ENCODE data around the gene JUP. TPM values are rescaled to one million over a fixed set of nuclear protein-coding genes. Genes with fewer than 3 reads are reported as not detected.

Gene JUP
- total and polyA plus RNA-seq, 2 of the 4 experiments (the other 2 are of a cell fraction), result 12.9 to 27.3 TPM

DNA sequence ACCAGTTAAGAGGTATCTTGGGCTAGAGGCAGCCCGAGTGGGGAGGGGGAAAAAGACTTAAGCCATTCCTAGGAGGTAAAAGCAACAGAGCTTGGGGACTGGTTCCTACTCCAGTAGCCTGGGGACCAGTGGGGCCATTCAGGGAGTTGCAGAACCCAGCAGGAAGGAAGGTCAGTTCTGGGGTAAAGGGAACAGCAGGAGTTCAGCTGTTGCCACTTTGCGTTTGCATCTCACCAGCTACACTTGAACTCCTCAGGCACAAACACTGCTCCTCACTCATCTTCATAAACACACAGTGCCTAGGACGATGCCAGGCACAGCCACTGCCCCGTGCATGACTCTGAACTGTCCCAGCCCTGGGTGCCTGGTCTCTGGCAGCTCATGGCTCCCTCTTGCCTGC is 56.0 kb downstream of the JUP start:
- no peak overlapping the region for H3K4me2 ChIP-seq (ENCODE audit: low read depth, low read length)

More for the DNA sequence above, 56.0 kb downstream of the JUP start:
- in situ Hi-C loops (cut with MboI; ENCODE audit: low sequenced_read_pairs) (loop anchor here (10.0 kb wide), 1 partner anchor 234 kb away; the partner anchor contains the start of gene CNP), dilution Hi-C loops (cut with HindIII; ENCODE audit: low sequenced_read_pairs, unreplicated experiment) (no loop called here), intact Hi-C loops (cut with micrococcal nuclease) (no loop called here)
- H3K18ac ChIP-seq (ENCODE audit: low read depth, low read length), result no peak overlapping the region
- no peaks in the 10 kb centered on the region for H3K9me1 ChIP-seq (ENCODE audit: insufficient read depth, low read length)
- H3K4me1 ChIP-seq (ENCODE audit: control insufficient read depth, insufficient read depth, low read length), result no peaks in the 10 kb centered on the region
- H3K36me3 ChIP-seq (ENCODE audit: control insufficient read depth, insufficient read depth, low read length), result no peaks in the 10 kb centered on the region
- H3K27ac ChIP-seq (ENCODE audit: insufficient read depth, low read length), result no peak overlapping the region
- DNase-seq (no peak), ATAC-seq (ENCODE audit: low read depth) (no peak)
- no peak overlapping the region for H2BK5ac ChIP-seq (ENCODE audit: low read depth, low read length, poor library complexity, severe bottlenecking)
- ChIA-PET POLR2A (ENCODE audit: unreplicated experiment) (no interaction called here), CTCF (no interaction called here)
- no peaks in the 10 kb centered on the region for H3K9me3 ChIP-seq (ENCODE audit: control insufficient read depth, insufficient read depth, low read length)
- H4K8ac ChIP-seq (ENCODE audit: low read depth in 2 of 2, low read length in 2 of 2), result no peak overlapping the region
- no TSS peak for BruUV-seq (replicated peaks)
- H2AK9ac ChIP-seq (replicated peaks; ENCODE audit: low read depth, low read length, poor library complexity), result no peak overlapping the region
- H3K4ac ChIP-seq (ENCODE audit: low read depth, low read length), result no peak overlapping the region
- H2BK20ac ChIP-seq (ENCODE audit: low read depth, low read length), result no peak overlapping the region
- H4K20me1 ChIP-seq (ENCODE audit: insufficient read depth, low read length), result no peaks in the 10 kb centered on the region
- no peak overlapping the region for H4K5ac ChIP-seq (ENCODE audit: low read depth, low read length)
- 17% methylated on average over 1 of the region's 4 CpGs; no CpG with 5 or more reads in 1 of the 2 experiments for WGBS, 2 experiments (ENCODE audit: extremely low coverage in 2 of 2, insufficient read length in 1 of 2)
- TF ChIP-seq, protein P1, sequence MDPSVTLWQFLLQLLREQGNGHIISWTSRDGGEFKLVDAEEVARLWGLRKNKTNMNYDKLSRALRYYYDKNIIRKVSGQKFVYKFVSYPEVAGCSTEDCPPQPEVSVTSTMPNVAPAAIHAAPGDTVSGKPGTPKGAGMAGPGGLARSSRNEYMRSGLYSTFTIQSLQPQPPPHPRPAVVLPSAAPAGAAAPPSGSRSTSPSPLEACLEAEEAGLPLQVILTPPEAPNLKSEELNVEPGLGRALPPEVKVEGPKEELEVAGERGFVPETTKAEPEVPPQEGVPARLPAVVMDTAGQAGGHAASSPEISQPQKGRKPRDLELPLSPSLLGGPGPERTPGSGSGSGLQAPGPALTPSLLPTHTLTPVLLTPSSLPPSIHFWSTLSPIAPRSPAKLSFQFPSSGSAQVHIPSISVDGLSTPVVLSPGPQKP (IDR thresholded peaks at IDR 0.05; ENCODE audit: borderline replicate concordance, low read depth, low read length), result no peak
- TF ChIP-seq MAZ (IDR thresholded peaks at IDR 0.05; ENCODE audit: borderline replicate concordance, low read depth, low read length) (no peak), CHD1 (IDR thresholded peaks at IDR 0.05; ENCODE audit: low read depth, low read length) (no peak)
- H3K14ac ChIP-seq (replicated peaks; ENCODE audit: low read depth, low read length), result no peak overlapping the region
- no peak overlapping the region for H4K91ac ChIP-seq (ENCODE audit: insufficient read depth, low read depth, low read length)
- H3K4me3 ChIP-seq (ENCODE audit: insufficient read depth, low read depth, low read length), result no peak overlapping the region
- no peak overlapping the region for H3K56ac ChIP-seq (ENCODE audit: extremely low read depth, insufficient read depth, low read length)
- H2AK5ac ChIP-seq (ENCODE audit: low read depth, low read length), result no peak overlapping the region
- H2BK15ac ChIP-seq (ENCODE audit: low read depth, low read length), result no peak overlapping the region
- H2AFZ ChIP-seq (replicated peaks; ENCODE audit: low read length, poor library complexity), result no peak overlapping the region
- no peak overlapping the region for H2BK120ac ChIP-seq (ENCODE audit: low read depth, low read length)
- no peak overlapping the region for H3K23ac ChIP-seq (ENCODE audit: low read depth, low read length)
- H3K79me1 ChIP-seq (ENCODE audit: low read depth in 1 of 2, low read length in 2 of 2), result no peaks in the 10 kb centered on the region
- H3K27me3 ChIP-seq (ENCODE audit: control insufficient read depth, insufficient read depth, low read length), result peaks cover 54% of the 10 kb centered on the region
- H3K9ac ChIP-seq (ENCODE audit: low read depth, low read length), result no peak overlapping the region
